ENCODE data around the gene CUL1. TPM values are rescaled to one million over a fixed set of nuclear protein-coding genes. Genes with fewer than 3 reads are reported as not detected.

CUL1 gene
- total RNA-seq, 4 donors from 2014 or later = 38.9 to 61.2 (median 49.4) TPM

- H3K9me3 ChIP-seq = no peaks in the 10 kb centered on the region
- H3K4me3 ChIP-seq = no peak overlapping the region
- no peak for DNase-seq
- no peak overlapping the region for H3K27ac ChIP-seq
- no peak for TF ChIP-seq CTCF (IDR thresholded peaks at IDR 0.05)
- TF ChIP-seq POLR2A (IDR thresholded peaks at IDR 0.05) = no peak
- H3K36me3 ChIP-seq = no peaks in the 10 kb centered on the region
- intact Hi-C loops (cut with DNase I; ENCODE audit: low total_unique reads) = no loop called here
- peaks cover 6% of the 10 kb centered on the region in 2 donors for H3K4me1 ChIP-seq
- no peaks in the 10 kb centered on the region for H3K27me3 ChIP-seq
These were observed 12.7 kb downstream of the CUL1 start for GRCh38 chr7:148711191-148712102.

- Histone ChIP-seq H3K27me3 (no peaks in the 10 kb centered on the region), H3K36me3 (no peaks in the 10 kb centered on the region), H3K4me3 (no peak overlapping the region), H3K4me1 (peaks cover 6% of the 10 kb centered on the region in 2 donors), H3K9me3 (no peaks in the 10 kb centered on the region), H3K27ac (no peak overlapping the region)
- intact Hi-C loops (cut with DNase I; ENCODE audit: low total_unique reads) = no loop called here
- TF ChIP-seq POLR2A (IDR thresholded peaks at IDR 0.05) (no peak), CTCF (IDR thresholded peaks at IDR 0.05) (no peak)
- no peak for DNase-seq
These were observed 14.1 kb downstream of the CUL1 start for GRCh38 chr7:148712678-148713329.

GRCh38 chr7:148714498-148714897, 15.8 kb downstream of the CUL1 start:
- no peak for DNase-seq
- TF ChIP-seq POLR2A (IDR thresholded peaks at IDR 0.05) (no peak), CTCF (IDR thresholded peaks at IDR 0.05) (no peak)
- no peak overlapping the region for H3K27ac ChIP-seq
- no peak overlapping the region for H3K4me3 ChIP-seq
- peaks cover 0 to 6% of the 10 kb centered on the region in 2 donors for H3K4me1 ChIP-seq
- H3K36me3 ChIP-seq = no peaks in the 10 kb centered on the region
- intact Hi-C loops (cut with DNase I; ENCODE audit: low total_unique reads) = no loop called here
- no peaks in the 10 kb centered on the region for H3K27me3 ChIP-seq
- no peaks in the 10 kb centered on the region for H3K9me3 ChIP-seq

- Histone ChIP-seq H3K9me3 (no peaks in the 10 kb centered on the region), H3K27me3 (no peaks in the 10 kb centered on the region), H3K27ac (no peak overlapping the region), H3K4me3 (no peak overlapping the region), H3K36me3 (no peaks in the 10 kb centered on the region), H3K4me1 (peaks cover 0 to 6% of the 10 kb centered on the region in 2 donors)
- intact Hi-C loops (cut with DNase I; ENCODE audit: low total_unique reads) = no loop called here
- TF ChIP-seq POLR2A (IDR thresholded peaks at IDR 0.05) = no peak
- TF ChIP-seq CTCF (IDR thresholded peaks at IDR 0.05) = no peak
- DNase-seq = no peak
These were observed 16.3 kb downstream of the CUL1 start for GRCh38 chr7:148715027-148715426.

- intact Hi-C loops (cut with DNase I; ENCODE audit: low total_unique reads) = no loop called here
- peaks cover 1 to 6% of the 10 kb centered on the region in 2 donors for H3K4me1 ChIP-seq
- no peak overlapping the region for H3K27ac ChIP-seq
- H3K36me3 ChIP-seq = no peaks in the 10 kb centered on the region
- no peaks in the 10 kb centered on the region for H3K27me3 ChIP-seq
- TF ChIP-seq CTCF (IDR thresholded peaks at IDR 0.05) (no peak), POLR2A (IDR thresholded peaks at IDR 0.05) (no peak)
- no peak overlapping the region for H3K4me3 ChIP-seq
- no peak for DNase-seq
- no peaks in the 10 kb centered on the region for H3K9me3 ChIP-seq
These were observed 18.6 kb downstream of the CUL1 start for GRCh38 chr7:148717266-148717793.

Measured in uterus (tissue), 4 donors.